Tibial nerve (tissue), 3 donors: Measurements from ENCODE around the gene B3GALT6.

Experiments
- EP300 ChIP-seq, 2 donors: sonication (generic); formaldehyde crosslinking; IDR thresholded peaks; one replicate each; pipeline ENCODE4 v1.6.1; 2017; ENCODE audit warnings: antibody characterized with exemption in 2 of 2, mild to moderate bottlenecking in 1 of 2
- POLR2A ChIP-seq, 2 donors: fragments of 450-650 bp; IDR thresholded peaks; one replicate each; pipeline ENCODE4 v1.6.1; 2017; ENCODE audit warnings: antibody characterized with exemption in 2 of 2, mild to moderate bottlenecking in 2 of 2, moderate library complexity in 2 of 2

GRCh38 chr1:1260843-1261560 lies 29.0 kb downstream of the B3GALT6 start:
- no peak for TF ChIP-seq POLR2A (IDR thresholded peaks at IDR 0.05)
- no peak for TF ChIP-seq EP300 (IDR thresholded peaks at IDR 0.05)
